Keratinocyte (primary cell): Measurements from ENCODE around the gene COQ8A. TPM values are rescaled to one million over a fixed set of nuclear protein-coding genes. Genes with fewer than 3 reads are reported as not detected.

Experiments
- DNase-seq: peaks from one replicate; pipeline ENCODE4 v3.0.0-alpha.2; 2011; ENCODE audit warnings: low read depth, missing footprints, low spot score
- FAIRE-seq: peaks from 2 replicates; lab custom pipeline; 2011; peaks lifted over from hg19 to GRCh38; lab: Jason Lieb, UNC
- H2AFZ ChIP-seq: 2 replicates; pipeline ENCODE4 v1.6.0; 2012; ENCODE audit warnings: low read length, control low read depth, inconsistent platforms; ENCODE audit not compliant: control insufficient read depth
- H3K27ac ChIP-seq: 2 replicates; pipeline ENCODE4 v1.5.1; 2011; ENCODE audit warnings: low read length; ENCODE audit not compliant: control insufficient read depth, insufficient read depth
- H3K27me3 ChIP-seq: 3 replicates; pipeline ENCODE4 v1.6.0; 2011; ENCODE audit warnings: low read length; ENCODE audit not compliant: control insufficient read depth, insufficient read depth; ENCODE audit errors: extremely low read depth
- H3K36me3 ChIP-seq, 2 experiments: 2 replicates in 1 of 2; 3 replicates in 1 of 2; pipeline ENCODE4 v1.5.1; 2011; ENCODE audit warnings: low read length in 2 of 2, mild to moderate bottlenecking in 1 of 2; ENCODE audit not compliant: control insufficient read depth in 2 of 2, insufficient read depth in 2 of 2; ENCODE audit errors: extremely low read depth in 1 of 2
- H3K4me1 ChIP-seq: 3 replicates; pipeline ENCODE4 v1.5.1; 2011; ENCODE audit warnings: low read length; ENCODE audit not compliant: control insufficient read depth, insufficient read depth; ENCODE audit errors: extremely low read depth
- H3K4me2 ChIP-seq: 3 replicates; pipeline ENCODE4 v1.6.0; 2011; ENCODE audit warnings: low read depth, low read length; ENCODE audit not compliant: control insufficient read depth, insufficient read depth; ENCODE audit errors: extremely low read depth
- H3K4me3 ChIP-seq, 3 experiments: fragments of 200-600 bp in 1 of 3; sonication (generic) in 1 of 3; 2 replicates in 2 of 3; 3 replicates in 1 of 3; pipeline ENCODE4 v1.5.1; 2011 to 2016; ENCODE audit warnings: low read length in 3 of 3, mild to moderate bottlenecking in 3 of 3, control low read depth in 2 of 3, inconsistent platforms in 1 of 3, low read depth in 1 of 3, mixed read lengths in 1 of 3, mixed run types in 1 of 3, moderate library complexity in 1 of 3; ENCODE audit not compliant: control insufficient read depth in 2 of 3, insufficient read depth in 2 of 3; ENCODE audit errors: extremely low read depth in 1 of 3
- H3K79me2 ChIP-seq: 2 replicates; pipeline ENCODE4 v1.6.0; 2012; ENCODE audit warnings: low read length; ENCODE audit not compliant: control insufficient read depth, insufficient read depth
- H3K9ac ChIP-seq: 3 replicates; pipeline ENCODE4 v1.6.0; 2011; ENCODE audit warnings: low read length; ENCODE audit not compliant: control insufficient read depth, insufficient read depth; ENCODE audit errors: extremely low read depth
- H3K9me1 ChIP-seq: 3 replicates; pipeline ENCODE4 v1.6.0; 2011; ENCODE audit warnings: low read length; ENCODE audit not compliant: control insufficient read depth, insufficient read depth; ENCODE audit errors: extremely low read depth
- H3K9me3 ChIP-seq: 2 replicates; pipeline ENCODE4 v1.5.1; 2012; ENCODE audit warnings: low read depth, low read length; ENCODE audit not compliant: control insufficient read depth
- H4K20me1 ChIP-seq: 3 replicates; pipeline ENCODE4 v1.6.0; 2011; ENCODE audit warnings: low read length; ENCODE audit not compliant: control insufficient read depth, insufficient read depth; ENCODE audit errors: extremely low read depth
- EZH2 ChIP-seq: IDR thresholded peaks from one replicate; pipeline ENCODE4 v1.6.1; 2012; ENCODE audit warnings: inconsistent platforms, mild to moderate bottlenecking, low read length, moderate library complexity
- dilution Hi-C: fragments of 300-500 bp; cut with MboI; formaldehyde crosslinking; loops from one replicate; pipeline ENCODE4 v1.7.0; 2020; ENCODE audit warnings: low sequenced_read_pairs; ENCODE audit not compliant: extremely low pct_ligation_motif_present
- polyA plus RNA-seq, 5 experiments: library from polyadenylated mRNA; depleted of rRNA in 3 of 5; stranded (reverse) in 3 of 5; stranded (forward) in 1 of 5; unstranded in 1 of 5; fragments of >200 nt; gene quantifications; 1 replicate in 1 of 5; 2 replicates in 3 of 5; 3 replicates in 1 of 5; pipeline versions ENCODE4 v1.2.1 to v1.2.3, GENCODE V29; 2011 to 2012; ENCODE audit warnings: missing spikeins in 2 of 5, low read depth in 1 of 5, low replicate concordance in 1 of 5
- TF ChIP-seq, protein P1 (sequence below), 3 experiments: IDR thresholded peaks in 1 of 3; conservative IDR thresholded peaks in 1 of 3; optimal IDR thresholded peaks in 1 of 3; 2 replicates in 2 of 3; 3 replicates in 1 of 3; pipeline versions ENCODE3 to v1.5.1; 2011; ENCODE audit warnings: low read length in 3 of 3, mild to moderate bottlenecking in 3 of 3, moderate library complexity in 2 of 3, control low read depth in 1 of 3, inconsistent platforms in 1 of 3; ENCODE audit not compliant: insufficient read depth in 2 of 3; ENCODE audit errors: extremely low read depth in 1 of 3

Gene COQ8A
- polyA plus RNA-seq, 1 donor (not counting 4 experiments of a cell fraction or from before 2014, with no cell fraction given), result 3.8 TPM

DNA sequence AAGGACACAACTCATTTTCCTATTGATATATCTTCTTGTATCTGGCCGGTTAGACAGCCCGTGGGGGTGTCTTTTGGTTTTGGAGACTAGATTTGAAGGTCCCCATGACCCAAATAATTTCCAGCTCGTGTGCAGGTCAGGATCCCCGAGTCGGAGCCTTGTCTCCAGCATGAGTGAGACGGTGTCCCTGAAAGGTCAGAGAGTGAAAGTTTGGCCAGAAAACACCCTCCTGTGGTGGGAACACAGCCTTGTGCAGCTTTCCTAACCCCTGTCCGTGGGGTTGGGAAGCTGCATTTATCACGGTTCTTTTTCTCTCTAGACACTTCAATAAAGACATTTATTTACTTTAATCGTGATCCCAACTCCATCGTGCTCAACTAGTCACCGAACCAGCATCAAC, 17.6 kb downstream of the COQ8A start:
- no peak overlapping the region for H3K9ac ChIP-seq
- H4K20me1 ChIP-seq, result no peaks in the 10 kb centered on the region
- DNase-seq (no peak), FAIRE-seq (no peak)
- H3K4me3 ChIP-seq, result no peak overlapping the region
- no peaks in the 10 kb centered on the region for H3K9me1 ChIP-seq
- no peaks in the 10 kb centered on the region for H3K4me1 ChIP-seq
- no peaks in the 10 kb centered on the region for H3K27me3 ChIP-seq
- H2AFZ ChIP-seq, result no peak overlapping the region
- H3K4me2 ChIP-seq, result no peak overlapping the region
- no peaks in the 10 kb centered on the region for H3K9me3 ChIP-seq
- H3K79me2 ChIP-seq, result no peaks in the 10 kb centered on the region
- no peak overlapping the region for H3K27ac ChIP-seq
- no peaks in the 10 kb centered on the region for H3K36me3 ChIP-seq
- dilution Hi-C loops, result no loop called here
- TF ChIP-seq, protein P1, sequence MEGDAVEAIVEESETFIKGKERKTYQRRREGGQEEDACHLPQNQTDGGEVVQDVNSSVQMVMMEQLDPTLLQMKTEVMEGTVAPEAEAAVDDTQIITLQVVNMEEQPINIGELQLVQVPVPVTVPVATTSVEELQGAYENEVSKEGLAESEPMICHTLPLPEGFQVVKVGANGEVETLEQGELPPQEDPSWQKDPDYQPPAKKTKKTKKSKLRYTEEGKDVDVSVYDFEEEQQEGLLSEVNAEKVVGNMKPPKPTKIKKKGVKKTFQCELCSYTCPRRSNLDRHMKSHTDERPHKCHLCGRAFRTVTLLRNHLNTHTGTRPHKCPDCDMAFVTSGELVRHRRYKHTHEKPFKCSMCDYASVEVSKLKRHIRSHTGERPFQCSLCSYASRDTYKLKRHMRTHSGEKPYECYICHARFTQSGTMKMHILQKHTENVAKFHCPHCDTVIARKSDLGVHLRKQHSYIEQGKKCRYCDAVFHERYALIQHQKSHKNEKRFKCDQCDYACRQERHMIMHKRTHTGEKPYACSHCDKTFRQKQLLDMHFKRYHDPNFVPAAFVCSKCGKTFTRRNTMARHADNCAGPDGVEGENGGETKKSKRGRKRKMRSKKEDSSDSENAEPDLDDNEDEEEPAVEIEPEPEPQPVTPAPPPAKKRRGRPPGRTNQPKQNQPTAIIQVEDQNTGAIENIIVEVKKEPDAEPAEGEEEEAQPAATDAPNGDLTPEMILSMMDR (optimal IDR thresholded peaks at IDR 0.05 in 1 of 3, IDR thresholded peaks at IDR 0.05 in 1 of 3, conservative IDR thresholded peaks at IDR 0.05 in 1 of 3; ENCODE audit: extremely low read depth in 1 of 3, insufficient read depth in 2 of 3, low read length in 3 of 3), result no peak
- TF ChIP-seq EZH2, result no peak

DNA sequence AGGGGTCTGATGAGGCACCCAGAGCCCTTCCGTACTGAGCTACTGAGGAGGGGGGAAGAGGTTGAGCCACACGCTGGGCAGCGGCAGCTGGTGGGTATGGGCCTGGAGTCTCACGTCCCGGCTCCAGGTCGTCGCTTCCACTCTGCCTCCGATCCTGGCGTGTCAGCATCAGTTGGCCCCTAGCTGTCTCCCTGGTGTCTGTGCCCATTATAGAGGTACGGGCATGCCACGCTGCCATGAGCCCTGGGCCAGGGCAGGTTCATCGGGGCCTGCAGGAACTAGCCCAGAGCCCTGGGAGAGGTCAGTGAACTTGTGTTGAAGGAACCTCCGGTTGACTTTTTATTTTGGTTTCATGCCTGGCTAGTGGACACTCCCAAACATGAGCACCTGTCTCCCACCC, 18.2 kb downstream of the COQ8A start:
- Histone ChIP-seq H3K9me1 (no peaks in the 10 kb centered on the region), H3K27ac (no peak overlapping the region), H3K79me2 (no peaks in the 10 kb centered on the region), H3K36me3 (no peaks in the 10 kb centered on the region), H3K4me2 (no peak overlapping the region), H3K4me3 (no peak overlapping the region), H3K9me3 (no peaks in the 10 kb centered on the region), H3K27me3 (no peaks in the 10 kb centered on the region), H3K4me1 (no peaks in the 10 kb centered on the region), H2AFZ (no peak overlapping the region), H3K9ac (no peak overlapping the region), H4K20me1 (no peaks in the 10 kb centered on the region)
- FAIRE-seq, result no peak
- dilution Hi-C loops, result no loop called here
- DNase-seq, result no peak
- TF ChIP-seq, protein P1 (optimal IDR thresholded peaks at IDR 0.05 in 1 of 3, IDR thresholded peaks at IDR 0.05 in 1 of 3, conservative IDR thresholded peaks at IDR 0.05 in 1 of 3; ENCODE audit: extremely low read depth in 1 of 3, insufficient read depth in 2 of 3, low read length in 3 of 3), result no peak
- no peak for TF ChIP-seq EZH2
